ENCODE results near the gene MTCL1.

Gene MTCL1

GRCh38 chr18:8715599-8715998 lies 10.2 kb downstream of the MTCL1 start:
- DNase-seq, result no peak

GRCh38 chr18:8717011-8717770 lies 11.8 kb downstream of the MTCL1 start:
- no peak for DNase-seq

DNA sequence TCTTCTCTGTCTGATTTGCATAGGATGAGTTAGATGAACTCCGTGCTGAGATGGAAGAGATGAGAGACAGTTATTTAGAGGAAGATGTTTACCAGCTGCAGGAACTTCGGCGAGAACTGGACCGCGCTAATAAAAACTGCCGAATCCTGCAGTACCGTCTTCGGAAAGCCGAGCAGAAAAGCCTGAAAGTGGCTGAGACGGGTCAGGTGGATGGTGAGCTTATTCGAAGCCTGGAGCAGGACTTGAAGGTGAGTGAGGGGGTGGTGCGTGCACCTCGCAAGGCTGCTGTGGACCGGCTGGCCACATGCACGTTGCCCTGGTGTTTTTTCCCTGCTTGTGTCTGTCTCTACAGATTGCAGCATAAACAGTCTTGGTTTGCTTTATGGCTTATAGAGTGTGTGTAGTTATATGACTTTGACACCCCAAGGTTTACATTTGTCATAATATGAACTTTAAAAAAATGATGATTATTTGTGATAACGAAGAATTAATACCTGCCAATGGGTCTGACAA lies 13.1 kb downstream of the MTCL1 start:
- no peak for DNase-seq

GRCh38 chr18:8719192-8719591 lies 13.8 kb downstream of the MTCL1 start:
- no peak for DNase-seq

DNA sequence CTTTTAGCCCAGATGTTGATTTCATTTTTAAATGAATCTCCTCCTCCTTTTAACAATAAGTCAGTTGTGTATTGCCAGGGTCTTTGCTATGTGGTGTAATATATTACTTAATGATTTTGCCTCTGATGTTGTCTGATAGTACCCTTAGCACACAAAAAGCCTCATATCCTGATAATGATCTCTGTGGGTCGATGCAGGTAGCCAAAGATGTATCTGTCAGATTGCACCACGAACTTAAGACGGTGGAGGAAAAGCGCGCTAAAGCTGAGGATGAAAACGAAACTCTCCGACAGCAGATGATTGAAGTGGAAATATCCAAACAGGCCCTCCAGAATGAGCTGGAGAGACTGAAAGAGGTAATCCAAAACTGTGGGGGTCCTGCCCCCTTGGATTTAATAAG lies 14.8 kb downstream of the MTCL1 start:
- no peak for DNase-seq

DNA sequence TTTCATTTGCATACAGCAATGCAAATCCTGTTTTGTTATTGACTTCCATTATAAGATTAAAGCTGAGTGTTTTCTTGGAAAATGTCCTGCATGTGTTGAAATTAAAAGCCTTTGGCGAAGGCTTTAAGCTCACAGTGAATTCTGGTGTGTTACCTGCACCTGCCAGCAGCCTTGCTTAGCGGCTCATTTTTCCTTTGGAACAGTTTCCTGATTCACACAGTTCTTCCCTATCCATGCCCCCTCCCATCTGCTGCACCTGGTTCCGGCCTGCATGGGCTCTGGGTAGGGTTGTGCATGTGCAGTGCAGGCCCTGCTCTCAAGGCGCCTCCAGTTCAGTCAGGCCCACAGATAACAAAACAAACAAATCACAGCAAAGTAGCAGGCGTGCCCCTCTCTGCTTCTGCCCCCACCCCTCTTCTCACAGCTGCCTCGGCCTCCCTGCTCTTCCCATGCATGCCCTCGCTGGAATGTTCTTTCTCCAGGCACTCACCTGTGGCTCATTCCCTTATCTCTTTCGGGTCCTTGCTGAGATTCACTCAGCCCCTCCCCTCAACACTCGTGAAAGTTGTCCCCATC lies 15.8 kb downstream of the MTCL1 start:
- DNase-seq, result no peak

DNA sequence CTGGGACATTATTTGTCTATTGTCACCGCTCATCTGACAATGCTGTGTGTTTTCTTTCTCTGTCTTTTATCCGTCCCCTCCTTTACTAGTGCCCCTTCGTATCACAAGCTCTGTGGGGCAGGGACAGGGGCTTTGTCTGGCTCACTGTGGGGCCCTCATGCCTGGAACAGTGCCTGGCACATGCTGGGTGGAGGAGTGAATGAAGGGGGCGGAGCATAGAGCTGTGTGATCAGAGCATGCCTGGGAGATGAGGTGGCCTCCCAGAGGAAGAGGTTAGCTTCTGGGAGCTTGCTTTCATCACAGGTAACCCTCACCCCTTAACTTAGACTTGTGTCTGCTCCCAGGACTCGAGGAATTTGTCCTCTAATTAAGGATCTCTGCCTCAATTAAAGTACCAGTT lies 16.4 kb downstream of the MTCL1 start:
- DNase-seq, result peak; percentile 45

- DNase-seq, result no peak
Observed at GRCh38 chr18:8722946-8723820, 17.8 kb downstream of the MTCL1 start.

DNA sequence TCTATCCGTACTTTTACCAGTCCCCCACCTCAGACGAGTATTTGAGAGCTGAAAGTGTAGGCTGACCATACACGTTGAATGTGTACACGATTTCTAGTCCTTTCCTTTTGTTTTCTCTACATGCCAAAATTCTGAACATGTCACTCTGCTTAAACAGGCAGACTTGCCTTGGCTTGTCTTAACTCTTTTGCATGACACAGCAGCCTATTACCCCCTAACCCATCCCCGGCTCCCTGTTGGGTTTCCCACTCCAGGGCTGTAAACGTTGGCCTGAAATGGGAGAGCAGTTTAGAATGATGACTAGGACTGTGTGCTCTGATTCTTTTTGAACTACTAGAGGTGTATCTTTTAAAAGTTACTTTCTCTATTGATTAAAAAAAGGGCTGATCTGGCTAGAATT lies 19.1 kb downstream of the MTCL1 start:
- no peak for DNase-seq

DNA sequence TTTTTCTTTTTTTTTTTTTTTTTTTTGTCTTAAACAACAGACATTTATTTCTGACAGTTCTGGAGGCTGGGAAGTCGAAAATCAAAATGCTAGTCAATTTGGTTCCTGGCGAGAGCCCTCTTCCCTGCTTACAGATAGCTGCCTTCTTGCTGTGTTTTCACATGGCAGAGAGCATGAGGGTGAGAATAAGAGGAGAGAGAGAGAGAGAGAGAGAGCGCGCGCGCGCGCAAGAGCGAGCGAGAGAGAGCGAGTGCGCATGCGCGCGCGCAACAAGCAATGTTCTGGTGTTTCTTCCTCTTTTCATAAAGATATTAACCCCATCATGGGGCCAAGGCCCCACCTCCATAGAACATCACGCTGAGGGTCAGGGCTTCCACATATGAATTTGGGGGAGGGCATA lies 20.9 kb downstream of the MTCL1 start:
- DNase-seq, result no peak

- no peak for DNase-seq
Observed at GRCh38 chr18:8726963-8727705, 21.8 kb downstream of the MTCL1 start.

GRCh38 chr18:8730080-8730827 lies 24.9 kb downstream of the MTCL1 start:
- DNase-seq, result peak; percentile 52

- DNase-seq, result no peak
Observed at GRCh38 chr18:8732442-8733360, 27.3 kb downstream of the MTCL1 start.

DNA sequence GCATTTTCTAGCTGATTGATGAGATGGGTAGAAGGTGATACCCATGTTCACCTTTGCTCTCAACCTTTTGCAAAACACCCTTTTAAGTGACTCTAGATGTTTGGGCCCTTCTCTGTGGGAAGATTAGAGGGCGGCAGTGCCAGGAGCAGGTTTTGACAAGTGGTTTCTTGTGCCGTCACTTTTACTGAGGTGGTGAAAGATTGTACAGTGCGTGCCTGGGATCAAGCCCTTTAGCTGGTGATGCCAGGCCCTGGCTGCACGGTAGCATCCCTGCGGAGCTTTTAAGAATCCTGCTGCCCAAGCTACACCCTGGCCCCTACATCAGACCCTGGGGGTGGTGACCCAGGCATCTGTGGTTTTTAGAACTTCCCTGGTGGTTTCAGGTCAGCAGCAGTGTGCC lies 29.1 kb downstream of the MTCL1 start:
- no peak for DNase-seq

GRCh38 chr18:8735274-8735673 lies 29.9 kb downstream of the MTCL1 start:
- DNase-seq, result no peak

DNA sequence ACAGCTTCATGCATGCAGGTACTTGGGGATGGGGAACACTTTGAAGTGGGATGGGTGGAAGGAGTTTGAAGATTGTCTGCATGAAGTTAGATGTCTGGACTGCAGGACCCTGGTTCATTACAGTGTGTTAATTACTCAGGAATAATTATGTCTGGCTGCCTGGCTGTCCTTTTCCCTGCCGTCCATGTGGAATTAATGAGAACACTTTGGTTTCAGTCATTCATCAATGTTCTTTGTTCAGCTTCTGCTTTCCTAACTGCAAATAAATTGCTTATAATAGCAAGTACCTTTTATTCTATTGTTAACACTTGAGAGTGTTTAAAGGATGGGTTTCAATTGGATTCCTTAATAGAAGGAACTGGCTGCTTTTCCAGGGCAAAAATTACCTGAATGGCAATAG lies 35.8 kb downstream of the MTCL1 start:
- DNase-seq, result no peak

GRCh38 chr18:8741532-8741931 lies 36.2 kb downstream of the MTCL1 start:
- no peak for DNase-seq

GRCh38 chr18:8742387-8743361 lies 37.3 kb downstream of the MTCL1 start:
- DNase-seq, result no peak

DNA sequence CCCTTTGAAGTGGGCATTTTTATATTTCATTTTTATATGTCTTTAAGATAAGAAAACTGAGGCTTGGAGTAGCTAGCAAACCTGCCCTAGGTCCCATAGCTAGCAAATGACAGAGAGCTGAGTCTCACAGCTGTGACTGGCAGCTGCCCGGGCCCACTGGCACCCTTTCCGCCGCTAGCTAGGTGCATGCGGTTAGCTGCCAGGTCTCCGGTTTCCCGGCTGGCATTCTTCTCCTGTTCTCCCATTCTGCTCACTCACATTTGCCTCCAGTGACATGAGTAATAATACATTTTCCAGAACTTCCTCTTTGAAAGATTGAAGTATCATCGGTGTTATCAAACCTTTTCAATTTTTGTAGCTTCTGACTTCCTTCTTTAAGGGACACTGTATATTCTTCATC lies 38.7 kb downstream of the MTCL1 start:
- no peak for DNase-seq

DNA sequence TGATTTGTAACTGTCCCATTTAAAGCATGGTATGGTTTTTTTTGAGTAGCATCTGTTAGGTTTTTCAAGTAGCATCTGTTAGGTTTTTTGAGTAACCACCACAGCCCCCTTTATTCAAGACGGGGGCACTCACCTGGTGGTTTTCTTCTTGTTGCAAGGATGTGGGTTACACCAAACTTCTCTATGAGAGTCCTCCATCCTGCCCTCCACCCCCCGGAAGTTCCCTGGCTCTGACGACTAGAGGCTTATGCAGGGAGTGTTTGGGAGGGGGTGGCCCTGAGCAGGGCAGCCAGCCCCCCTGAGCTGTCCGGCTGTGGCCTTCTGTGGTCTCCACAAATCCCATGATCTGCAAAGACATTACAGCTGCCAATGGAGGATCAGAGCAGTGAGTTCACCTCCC lies 39.3 kb downstream of the MTCL1 start:
- no peak for DNase-seq

Measured in 8988T (cell line).